ENCODE data around the gene TMPRSS6.

Gene TMPRSS6

GRCh38 chr22:37068859-37069258 lies 40.7 kb downstream of the TMPRSS6 start:
- Histone ChIP-seq H3K27ac (ENCODE audit: low read length) (no peak overlapping the region), H3K27me3 (ENCODE audit: low read depth, low read length) (no peaks in the 10 kb centered on the region), H3K4me2 (ENCODE audit: low read length) (no peak overlapping the region), H3K9me3 (ENCODE audit: insufficient read depth, low read length) (no peaks in the 10 kb centered on the region), H3K79me2 (ENCODE audit: low read length) (no peaks in the 10 kb centered on the region), H2AFZ (ENCODE audit: low read depth, low read length) (no peak overlapping the region), H3K9ac (ENCODE audit: low read length) (no peak overlapping the region), H4K20me1 (ENCODE audit: insufficient read depth, low read length) (peaks cover 12% of the 10 kb centered on the region), H3K4me3 (ENCODE audit: low read length) (no peak overlapping the region), H3K36me3 (replicated peaks; ENCODE audit: low read depth, low read length) (peaks cover 83% of the 10 kb centered on the region), H3K4me1 (ENCODE audit: low read length) (no peaks in the 10 kb centered on the region)
- TF ChIP-seq CTCF (IDR thresholded peaks at IDR 0.05; ENCODE audit: low read depth, low read length) (no peak), EZH2phosphoT487 (IDR thresholded peaks at IDR 0.05; ENCODE audit: low read depth) (no peak)

- Histone ChIP-seq H3K27me3 (ENCODE audit: low read depth, low read length) (no peaks in the 10 kb centered on the region), H3K36me3 (replicated peaks; ENCODE audit: low read depth, low read length) (peaks cover 70% of the 10 kb centered on the region), H3K27ac (ENCODE audit: low read length) (no peak overlapping the region)
Measured at GRCh38 chr22:37067428-37067827, 42.1 kb downstream of the TMPRSS6 start.

GRCh38 chr22:37065961-37066360 lies 43.6 kb downstream of the TMPRSS6 start:
- Histone ChIP-seq H3K27me3 (ENCODE audit: low read depth, low read length) (no peaks in the 10 kb centered on the region), H3K36me3 (replicated peaks; ENCODE audit: low read depth, low read length) (peaks cover 56% of the 10 kb centered on the region), H3K79me2 (ENCODE audit: low read length) (no peaks in the 10 kb centered on the region), H3K27ac (ENCODE audit: low read length) (no peak overlapping the region), H2AFZ (ENCODE audit: low read depth, low read length) (no peak overlapping the region), H3K4me3 (ENCODE audit: low read length) (no peak overlapping the region), H3K9me3 (ENCODE audit: insufficient read depth, low read length) (no peaks in the 10 kb centered on the region), H3K9ac (ENCODE audit: low read length) (no peak overlapping the region), H3K4me2 (ENCODE audit: low read length) (no peak overlapping the region), H3K4me1 (ENCODE audit: low read length) (peaks cover 9% of the 10 kb centered on the region), H4K20me1 (ENCODE audit: insufficient read depth, low read length) (0 out of 2 replicates have a peak, but pooled peaks cover 7% of the 10 kb centered on the region)
- TF ChIP-seq EZH2phosphoT487 (IDR thresholded peaks at IDR 0.05; ENCODE audit: low read depth) (no peak), CTCF (IDR thresholded peaks at IDR 0.05; ENCODE audit: low read depth, low read length) (no peak)

More at GRCh38 chr22:37067428-37067827, 42.1 kb downstream of the TMPRSS6 start:
- no peak for TF ChIP-seq CTCF (IDR thresholded peaks at IDR 0.05; ENCODE audit: low read depth, low read length)
- TF ChIP-seq EZH2phosphoT487 (IDR thresholded peaks at IDR 0.05; ENCODE audit: low read depth) = no peak
- Histone ChIP-seq H3K4me3 (ENCODE audit: low read length) (no peak overlapping the region), H3K9me3 (ENCODE audit: insufficient read depth, low read length) (no peaks in the 10 kb centered on the region), H3K9ac (ENCODE audit: low read length) (no peak overlapping the region), H3K79me2 (ENCODE audit: low read length) (no peaks in the 10 kb centered on the region), H2AFZ (ENCODE audit: low read depth, low read length) (no peak overlapping the region), H3K4me2 (ENCODE audit: low read length) (no peak overlapping the region), H4K20me1 (ENCODE audit: insufficient read depth, low read length) (peaks cover 12% of the 10 kb centered on the region), H3K4me1 (ENCODE audit: low read length) (no peaks in the 10 kb centered on the region)

GRCh38 chr22:37065180-37065579 lies 44.3 kb downstream of the TMPRSS6 start:
- Histone ChIP-seq H3K36me3 (replicated peaks; ENCODE audit: low read depth, low read length) (peaks cover 49% of the 10 kb centered on the region), H3K27me3 (ENCODE audit: low read depth, low read length) (no peaks in the 10 kb centered on the region), H3K79me2 (ENCODE audit: low read length) (no peaks in the 10 kb centered on the region), H4K20me1 (ENCODE audit: insufficient read depth, low read length) (0 out of 2 replicates have a peak, but pooled peaks cover 7% of the 10 kb centered on the region), H3K4me1 (ENCODE audit: low read length) (peaks cover 17% of the 10 kb centered on the region), H3K9me3 (ENCODE audit: insufficient read depth, low read length) (no peaks in the 10 kb centered on the region), H3K27ac (ENCODE audit: low read length) (no peak overlapping the region), H3K9ac (ENCODE audit: low read length) (no peak overlapping the region), H3K4me2 (ENCODE audit: low read length) (no peak overlapping the region), H2AFZ (ENCODE audit: low read depth, low read length) (no peak overlapping the region), H3K4me3 (ENCODE audit: low read length) (no peak overlapping the region)
- TF ChIP-seq EZH2phosphoT487 (IDR thresholded peaks at IDR 0.05; ENCODE audit: low read depth) = no peak
- no peak for TF ChIP-seq CTCF (IDR thresholded peaks at IDR 0.05; ENCODE audit: low read depth, low read length)
